ENCODE data around the gene RNF212.

- TF ChIP-seq E2F6 (IDR thresholded peaks at IDR 0.05; ENCODE audit: borderline replicate concordance, low read depth): no peak
- TF ChIP-seq CTCF (IDR thresholded peaks at IDR 0.05): no peak
- TF ChIP-seq CEBPB (IDR thresholded peaks at IDR 0.05): no peak
- no peak for TF ChIP-seq PHF8 (IDR thresholded peaks at IDR 0.05; ENCODE audit: borderline replicate concordance, low read depth)
- TF ChIP-seq POLR2A (IDR thresholded peaks at IDR 0.05; ENCODE audit: low read length): no peak
Observed at GRCh38 chr4:1057403-1057745, 56.0 kb downstream of the RNF212 start.
